K562 (cell line): ENCODE results near the gene CTDSP2. TPM values are rescaled to one million over a fixed set of nuclear protein-coding genes. Genes with fewer than 3 reads are reported as not detected.

Source experiments
- HDAC3 ChIP-seq: fragments of 450-650 bp; IDR thresholded peaks from 2 replicates; pipeline ENCODE4 v1.6.1; 2018; ENCODE audit warnings: borderline replicate concordance, mild to moderate bottlenecking, moderate library complexity; ENCODE audit not compliant: partially characterized antibody
- HEY1 ChIP-seq: fragments of 250-450 bp; sonication (Bioruptor Pico); IDR thresholded peaks from 2 replicates; pipeline ENCODE4 v1.5.0; 2020; ENCODE audit warnings: mild to moderate bottlenecking, moderate library complexity, borderline replicate concordance
- KLF13 ChIP-seq: fragments of 450-650 bp; IDR thresholded peaks from 2 replicates; pipeline ENCODE4 v1.6.1; 2016; ENCODE audit warnings: missing genetic modification characterization, low read depth, mild to moderate bottlenecking, missing compliant biosample characterization, moderate library complexity, borderline replicate concordance
- MEF2D ChIP-seq: conservative IDR thresholded peaks from 2 replicates; pipeline ENCODE4 v1.6.1; 2016; ENCODE audit warnings: low read depth, missing genetic modification characterization, missing compliant biosample characterization
- MGA ChIP-seq: fragments of 450-650 bp; IDR thresholded peaks from 2 replicates; pipeline ENCODE4 v1.6.1; 2016; ENCODE audit warnings: mild to moderate bottlenecking, moderate library complexity
- PRMT5 ChIP-seq: sonication (generic); formaldehyde crosslinking; IDR thresholded peaks from 2 replicates; pipeline ENCODE4 v1.5.0; 2020; ENCODE audit warnings: missing genetic modification reagents
- SMARCA4 ChIP-seq: fragments of 450-650 bp; IDR thresholded peaks from 2 replicates; pipeline ENCODE4 v1.6.1; 2016
- SRSF7 ChIP-seq: fragments of 200-400 bp; formaldehyde crosslinking; optimal IDR thresholded peaks from 2 replicates; pipeline ENCODE3; 2017; ENCODE audit warnings: mild to moderate bottlenecking, low read depth, low read length
- ZNF12 ChIP-seq: sonication (generic); formaldehyde crosslinking; IDR thresholded peaks from 2 replicates; pipeline ENCODE4 v1.4.0; 2020; ENCODE audit warnings: mild to moderate bottlenecking, missing genetic modification reagents
- ZNF3 ChIP-seq: fragments of 250-450 bp; sonication (Bioruptor Pico); IDR thresholded peaks from 2 replicates; pipeline ENCODE4 v1.5.0; 2021; ENCODE audit warnings: mild to moderate bottlenecking, moderate library complexity
- ZNF589 ChIP-seq: fragments of 200-800 bp; sonication (Bioruptor generic); IDR thresholded peaks from 2 replicates; pipeline ENCODE4 v1.6.1; 2016; ENCODE audit warnings: low read depth, missing genetic modification characterization, missing compliant biosample characterization
- polyA plus RNA-seq, 8 experiments: library from polyadenylated mRNA; depleted of rRNA in 4 of 8; stranded (reverse) in 5 of 8; unstranded in 3 of 8; fragments of >200 nt; fragmentation: Nextera tagmentation in 2 of 8; fragmentation: Illumina TruSeq in 1 of 8; extraction: Ambion mirVana in 2 of 8; extraction: Trizol in 1 of 8; gene quantifications; 2 replicates each; pipeline versions ENCODE4 v1.2.1 to v1.2.3, GENCODE V29; 2011 to 2014; ENCODE audit warnings: inconsistent platforms in 1 of 8, missing spikeins in 1 of 8
- total RNA-seq, 7 experiments: library from RNA; depleted of rRNA in 6 of 7; stranded (reverse); fragments of >200 nt in 6 of 7; fragmentation: Illumina TruSeq in 2 of 7; extraction: Trizol in 2 of 7; gene quantifications; 2 replicates each; pipeline versions ENCODE4 v1.2.1 to v1.2.3, GENCODE V29; 2011 to 2021; ENCODE audit warnings: low replicate concordance in 1 of 7
- TF ChIP-seq, protein P1 (sequence below): fragments of 250-450 bp; sonication (Bioruptor Pico); IDR thresholded peaks from 2 replicates; pipeline ENCODE4 v1.5.0; 2020; ENCODE audit warnings: mild to moderate bottlenecking
- TF ChIP-seq, protein P2 (sequence below): fragments of 450-650 bp; IDR thresholded peaks from 2 replicates; pipeline ENCODE4 v1.6.1; 2016; ENCODE audit warnings: borderline replicate concordance

Gene CTDSP2
- total and polyA plus RNA-seq, 9 of the 15 experiments (the other 6 are each of a cell fraction or from before 2014, with no cell fraction given): 20.4 to 108 (median 47.7) TPM

DNA sequence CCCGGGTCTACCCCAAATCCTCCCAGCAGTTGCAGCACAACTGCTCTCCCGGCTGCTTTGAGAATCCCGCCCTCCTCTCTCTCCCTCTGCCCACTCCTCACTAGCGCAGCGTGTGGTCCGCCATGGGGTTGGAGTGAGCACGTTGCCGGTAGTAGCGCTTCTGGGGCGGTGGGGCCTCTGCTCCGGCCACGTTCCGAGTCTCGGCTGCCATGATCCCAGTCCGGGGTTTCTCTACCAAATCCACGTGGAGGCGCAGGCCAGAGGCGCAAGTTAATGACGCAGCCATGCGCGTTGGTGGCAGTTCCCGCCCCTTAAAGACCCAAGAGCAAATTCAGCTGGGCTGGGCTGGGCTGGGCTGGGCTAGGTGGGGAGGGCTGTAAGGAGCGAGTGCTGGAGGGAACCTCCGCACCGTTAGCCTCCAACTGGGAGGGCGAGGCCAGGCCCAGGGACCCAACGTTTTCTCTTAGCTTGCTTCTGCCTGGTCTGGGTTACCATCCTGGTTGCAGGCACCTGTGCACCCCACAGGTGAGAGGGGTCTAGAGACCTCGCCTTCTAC lies 74.6 kb downstream of the CTDSP2 start, which contains the start of gene METTL1 (continued):
- peak; percentile 49; the same call in 1 of the 2 replicates for TF ChIP-seq MGA
- TF ChIP-seq SMARCA4: no peak
- no peak for TF ChIP-seq MEF2D (tag)
- TF ChIP-seq KLF13 (tag): 0 out of 2 replicates have a peak, but pooled peaks have one; percentile 10
- TF ChIP-seq PRMT5: no peak
- TF ChIP-seq HEY1 (CRISPR knock-in tag): no peak
- TF ChIP-seq, protein P1, sequence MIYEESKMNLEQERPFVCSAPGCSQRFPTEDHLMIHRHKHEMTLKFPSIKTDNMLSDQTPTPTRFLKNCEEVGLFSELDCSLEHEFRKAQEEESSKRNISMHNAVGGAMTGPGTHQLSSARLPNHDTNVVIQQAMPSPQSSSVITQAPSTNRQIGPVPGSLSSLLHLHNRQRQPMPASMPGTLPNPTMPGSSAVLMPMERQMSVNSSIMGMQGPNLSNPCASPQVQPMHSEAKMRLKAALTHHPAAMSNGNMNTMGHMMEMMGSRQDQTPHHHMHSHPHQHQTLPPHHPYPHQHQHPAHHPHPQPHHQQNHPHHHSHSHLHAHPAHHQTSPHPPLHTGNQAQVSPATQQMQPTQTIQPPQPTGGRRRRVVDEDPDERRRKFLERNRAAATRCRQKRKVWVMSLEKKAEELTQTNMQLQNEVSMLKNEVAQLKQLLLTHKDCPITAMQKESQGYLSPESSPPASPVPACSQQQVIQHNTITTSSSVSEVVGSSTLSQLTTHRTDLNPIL (CRISPR knock-in tag): no peak
- no peak for TF ChIP-seq SRSF7
- TF ChIP-seq, protein P2, sequence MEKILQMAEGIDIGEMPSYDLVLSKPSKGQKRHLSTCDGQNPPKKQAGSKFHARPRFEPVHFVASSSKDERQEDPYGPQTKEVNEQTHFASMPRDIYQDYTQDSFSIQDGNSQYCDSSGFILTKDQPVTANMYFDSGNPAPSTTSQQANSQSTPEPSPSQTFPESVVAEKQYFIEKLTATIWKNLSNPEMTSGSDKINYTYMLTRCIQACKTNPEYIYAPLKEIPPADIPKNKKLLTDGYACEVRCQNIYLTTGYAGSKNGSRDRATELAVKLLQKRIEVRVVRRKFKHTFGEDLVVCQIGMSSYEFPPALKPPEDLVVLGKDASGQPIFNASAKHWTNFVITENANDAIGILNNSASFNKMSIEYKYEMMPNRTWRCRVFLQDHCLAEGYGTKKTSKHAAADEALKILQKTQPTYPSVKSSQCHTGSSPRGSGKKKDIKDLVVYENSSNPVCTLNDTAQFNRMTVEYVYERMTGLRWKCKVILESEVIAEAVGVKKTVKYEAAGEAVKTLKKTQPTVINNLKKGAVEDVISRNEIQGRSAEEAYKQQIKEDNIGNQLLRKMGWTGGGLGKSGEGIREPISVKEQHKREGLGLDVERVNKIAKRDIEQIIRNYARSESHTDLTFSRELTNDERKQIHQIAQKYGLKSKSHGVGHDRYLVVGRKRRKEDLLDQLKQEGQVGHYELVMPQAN: peak; percentile 100
- TF ChIP-seq ZNF3 (CRISPR knock-in tag): no peak
- 0 out of 2 replicates have a peak, but pooled peaks have one; percentile 29 for TF ChIP-seq ZNF12 (CRISPR knock-in tag)
- peak; percentile 71 for TF ChIP-seq HDAC3
- peak; percentile 39; the same call in 1 of the 2 replicates for TF ChIP-seq ZNF589 (CRISPR knock-in tag)
